CD8-positive, alpha-beta memory T cell (primary cell): ENCODE data around the gene CRMP1. TPM values are rescaled to one million over a fixed set of nuclear protein-coding genes. Genes with fewer than 3 reads are reported as not detected.
A peak's percentile ranks its signal among the peaks of the same experiment; 100 is the strongest.

Experiments
- CTCF ChIA-PET: fragments of 350-600 bp; sonication (Branson Sonifier 250); formaldehyde crosslinking; loops from one replicate; lab custom pipeline; 2021; ENCODE audit warnings: antibody characterized with exemption; lab: Charles Lee
- POLR2A ChIA-PET: fragments of 350-600 bp; sonication (Branson Sonifier 250); formaldehyde crosslinking; loops from one replicate; lab custom pipeline; 2021; ENCODE audit warnings: antibody characterized with exemption; lab: Charles Lee
- DNase-seq, 5 donors: peaks; one replicate each; pipeline versions ENCODE4 v3.0.0 to v3.0.0-alpha.2; 2020 to 2022; ENCODE audit warnings: mixed read lengths in 1 of 5
- H3K27ac ChIP-seq: one replicate; pipeline ENCODE4 v1.7.0; 2013; ENCODE audit warnings: low read depth, mild to moderate bottlenecking, low read length, moderate library complexity
- H3K27me3 ChIP-seq: 2 replicates; pipeline ENCODE4 v1.7.0; 2013; ENCODE audit warnings: low read length, mild to moderate bottlenecking; ENCODE audit not compliant: insufficient read depth, poor library complexity, severe bottlenecking
- H3K36me3 ChIP-seq: 2 replicates; pipeline ENCODE4 v1.7.0; 2013; ENCODE audit warnings: mild to moderate bottlenecking, low read length, moderate library complexity; ENCODE audit not compliant: insufficient read depth
- H3K4me1 ChIP-seq: 2 replicates; pipeline ENCODE4 v1.7.0; 2013; ENCODE audit warnings: mild to moderate bottlenecking, low read length, moderate library complexity; ENCODE audit not compliant: insufficient read depth
- H3K4me3 ChIP-seq: 2 replicates; pipeline ENCODE4 v1.7.0; 2013; ENCODE audit warnings: mild to moderate bottlenecking, low read length
- H3K9me3 ChIP-seq: 2 replicates; pipeline ENCODE4 v1.7.0; 2013; ENCODE audit warnings: mild to moderate bottlenecking, low read length
- H3K27ac Mint-ChIP-seq, 8 donors: one replicate each; pipeline ENCODE4 v1.8.0; 2020 to 2021; ENCODE audit warnings: mixed read lengths in 8 of 8, mild to moderate bottlenecking in 6 of 8, inconsistent platforms in 3 of 8, moderate library complexity in 3 of 8
- H3K27me3 Mint-ChIP-seq, 2 donors: one replicate each; pipeline ENCODE4 v1.8.0; 2020 to 2021; ENCODE audit warnings: mixed read lengths in 2 of 2, mild to moderate bottlenecking in 1 of 2, moderate library complexity in 1 of 2
- H3K36me3 Mint-ChIP-seq, 3 donors: one replicate each; pipeline ENCODE4 v1.8.0; 2020 to 2021; ENCODE audit warnings: mixed read lengths in 3 of 3, inconsistent platforms in 1 of 3, mild to moderate bottlenecking in 1 of 3
- H3K4me1 Mint-ChIP-seq, 3 donors: one replicate each; pipeline ENCODE4 v1.8.0; 2020 to 2021; ENCODE audit warnings: mixed read lengths in 3 of 3, inconsistent platforms in 1 of 3, mild to moderate bottlenecking in 1 of 3
- H3K4me3 Mint-ChIP-seq, 7 donors: one replicate each; pipeline ENCODE4 v1.8.0; 2020 to 2021; ENCODE audit warnings: mixed read lengths in 7 of 7, mild to moderate bottlenecking in 6 of 7, moderate library complexity in 4 of 7, inconsistent platforms in 2 of 7
- H3K9me3 Mint-ChIP-seq, 5 donors: one replicate each; pipeline ENCODE4 v1.8.0; 2020 to 2022; ENCODE audit warnings: mixed read lengths in 5 of 5, mild to moderate bottlenecking in 3 of 5, moderate library complexity in 2 of 5, inconsistent platforms in 1 of 5
- polyA plus RNA-seq: library from polyadenylated mRNA; unstranded; fragments of 300-500 nt; fragmentation: Illumina TruSeq; gene quantifications from one replicate; pipeline ENCODE4 v1.2.3, GENCODE V29; 2021
- total RNA-seq, 2 experiments: library from RNA; stranded (reverse); gene quantifications; one replicate each; pipeline ENCODE4 v1.2.3, GENCODE V29; 2021

The CRMP1 gene
- total and polyA plus RNA-seq, 3 experiments from 2014 or later, result 0.10 TPM; not detected in 2

- ChIA-PET POLR2A (no interaction called here), CTCF (no interaction called here)
- DNase-seq, result no peak
- H3K27ac Mint-ChIP-seq, result no peak overlapping the region
- H3K4me3 ChIP-seq, result no peak overlapping the region
- H3K27ac ChIP-seq, result no peak overlapping the region
- H3K27me3 ChIP-seq, result peaks cover 16% of the 10 kb centered on the region
- no peak overlapping the region for H3K4me3 Mint-ChIP-seq
- peaks cover 57 to 68% of the 10 kb centered on the region in 2 donors for H3K27me3 Mint-ChIP-seq
- H3K4me1 ChIP-seq, result no peaks in the 10 kb centered on the region
- no peaks in the 10 kb centered on the region for H3K9me3 ChIP-seq
- peaks cover 0 to 14% (median 4%) of the 10 kb centered on the region in 3 donors for H3K4me1 Mint-ChIP-seq
- peaks cover 0 to 4% (median 2%) of the 10 kb centered on the region in 5 donors for H3K9me3 Mint-ChIP-seq
- no peaks in the 10 kb centered on the region for H3K36me3 Mint-ChIP-seq
- H3K36me3 ChIP-seq, result no peaks in the 10 kb centered on the region
Observed at GRCh38 chr4:5890063-5890727, 2.7 kb downstream of the CRMP1 start.

- no peaks in the 10 kb centered on the region for H3K4me1 ChIP-seq
- POLR2A ChIA-PET, result no interaction called here
- no peaks in the 10 kb centered on the region for H3K9me3 ChIP-seq
- Mint-ChIP-seq H3K27ac (peak overlapping the region in 1 of 8 donors; percentile 60), H3K4me1 (peaks cover 0 to 14% (median 4%) of the 10 kb centered on the region in 3 donors), H3K36me3 (no peaks in the 10 kb centered on the region), H3K27me3 (peaks cover 55 to 71% of the 10 kb centered on the region in 2 donors), H3K4me3 (no peak overlapping the region), H3K9me3 (peaks cover 0 to 5% (median 2%) of the 10 kb centered on the region in 5 donors)
- no peak overlapping the region for H3K4me3 ChIP-seq
- no peak overlapping the region for H3K27ac ChIP-seq
- no peaks in the 10 kb centered on the region for H3K36me3 ChIP-seq
- CTCF ChIA-PET, result no interaction called here
- H3K27me3 ChIP-seq, result peaks cover 16% of the 10 kb centered on the region
- DNase-seq, result no peak
Observed at GRCh38 chr4:5889002-5889696, 3.7 kb downstream of the CRMP1 start.

GRCh38 chr4:5888222-5889001, 4.5 kb downstream of the CRMP1 start:
- H3K36me3 Mint-ChIP-seq, result no peaks in the 10 kb centered on the region
- H3K4me1 Mint-ChIP-seq, result peaks cover 0 to 13% (median 4%) of the 10 kb centered on the region in 3 donors
- no peak for DNase-seq
- ChIA-PET CTCF (no interaction called here), POLR2A (no interaction called here)
- Histone ChIP-seq H3K9me3 (no peaks in the 10 kb centered on the region), H3K4me3 (no peak overlapping the region), H3K36me3 (no peaks in the 10 kb centered on the region), H3K27ac (no peak overlapping the region), H3K27me3 (peaks cover 16% of the 10 kb centered on the region), H3K4me1 (no peaks in the 10 kb centered on the region)
- peaks cover 0 to 5% (median 2%) of the 10 kb centered on the region in 5 donors for H3K9me3 Mint-ChIP-seq
- no peak overlapping the region for H3K4me3 Mint-ChIP-seq
- no peak overlapping the region for H3K27ac Mint-ChIP-seq
- peaks cover 49 to 65% of the 10 kb centered on the region in 2 donors for H3K27me3 Mint-ChIP-seq

GRCh38 chr4:5887361-5888221, 5.3 kb downstream of the CRMP1 start:
- ChIA-PET CTCF (no interaction called here), POLR2A (no interaction called here)
- H3K4me1 ChIP-seq, result no peaks in the 10 kb centered on the region
- Mint-ChIP-seq H3K4me3 (no peak overlapping the region), H3K27me3 (peaks cover 50 to 67% of the 10 kb centered on the region in 2 donors), H3K9me3 (peaks cover 0 to 5% (median 0%) of the 10 kb centered on the region in 5 donors), H3K36me3 (no peaks in the 10 kb centered on the region), H3K4me1 (peaks cover 0 to 11% (median 2%) of the 10 kb centered on the region in 3 donors), H3K27ac (no peak overlapping the region)
- H3K9me3 ChIP-seq, result no peaks in the 10 kb centered on the region
- H3K27ac ChIP-seq, result no peak overlapping the region
- H3K4me3 ChIP-seq, result no peak overlapping the region
- peaks cover 16% of the 10 kb centered on the region for H3K27me3 ChIP-seq
- no peak for DNase-seq
- no peaks in the 10 kb centered on the region for H3K36me3 ChIP-seq

- no peaks in the 10 kb centered on the region for H3K9me3 ChIP-seq
- H3K27me3 ChIP-seq, result peaks cover 15% of the 10 kb centered on the region
- Mint-ChIP-seq H3K36me3 (no peaks in the 10 kb centered on the region), H3K27ac (no peak overlapping the region), H3K4me3 (no peak overlapping the region), H3K27me3 (peaks cover 49 to 68% of the 10 kb centered on the region in 2 donors), H3K4me1 (peaks cover 0 to 11% (median 2%) of the 10 kb centered on the region in 3 donors), H3K9me3 (peaks cover 0 to 5% (median 0%) of the 10 kb centered on the region in 5 donors)
- POLR2A ChIA-PET, result no interaction called here
- CTCF ChIA-PET, result no interaction called here
- H3K27ac ChIP-seq, result no peak overlapping the region
- H3K36me3 ChIP-seq, result no peaks in the 10 kb centered on the region
- H3K4me3 ChIP-seq, result no peak overlapping the region
- no peak for DNase-seq
- no peaks in the 10 kb centered on the region for H3K4me1 ChIP-seq
Observed at GRCh38 chr4:5887011-5887360, 5.9 kb downstream of the CRMP1 start.

- Mint-ChIP-seq H3K9me3 (peaks cover 0 to 5% (median 0%) of the 10 kb centered on the region in 5 donors), H3K36me3 (no peaks in the 10 kb centered on the region), H3K4me3 (no peak overlapping the region), H3K27ac (no peak overlapping the region), H3K4me1 (peaks cover 0 to 11% (median 2%) of the 10 kb centered on the region in 3 donors), H3K27me3 (peaks cover 42 to 56% of the 10 kb centered on the region in 2 donors)
- Histone ChIP-seq H3K4me3 (no peak overlapping the region), H3K27ac (no peak overlapping the region), H3K4me1 (no peaks in the 10 kb centered on the region), H3K27me3 (peaks cover 11% of the 10 kb centered on the region), H3K9me3 (no peaks in the 10 kb centered on the region), H3K36me3 (no peaks in the 10 kb centered on the region)
- CTCF ChIA-PET, result no interaction called here
- DNase-seq, result no peak
- POLR2A ChIA-PET, result no interaction called here
Observed at GRCh38 chr4:5885733-5886132, 7.2 kb downstream of the CRMP1 start.

- Histone ChIP-seq H3K9me3 (no peaks in the 10 kb centered on the region), H3K36me3 (no peaks in the 10 kb centered on the region), H3K4me1 (no peaks in the 10 kb centered on the region), H3K27ac (no peak overlapping the region), H3K27me3 (peaks cover 10% of the 10 kb centered on the region), H3K4me3 (no peak overlapping the region)
- no peak for DNase-seq
- no peak overlapping the region for H3K27ac Mint-ChIP-seq
- peaks cover 0 to 8% (median 2%) of the 10 kb centered on the region in 3 donors for H3K4me1 Mint-ChIP-seq
- ChIA-PET POLR2A (no interaction called here), CTCF (no interaction called here)
- H3K36me3 Mint-ChIP-seq, result no peaks in the 10 kb centered on the region
- H3K4me3 Mint-ChIP-seq, result no peak overlapping the region
- peaks cover 39 to 57% of the 10 kb centered on the region in 2 donors for H3K27me3 Mint-ChIP-seq
- peaks cover 0 to 4% (median 0%) of the 10 kb centered on the region in 5 donors for H3K9me3 Mint-ChIP-seq
Observed at GRCh38 chr4:5884796-5885195, 8.1 kb downstream of the CRMP1 start.
